SH-SY5Y (cell line): ENCODE results near the gene COPZ1.

Source experiments
- GATA2 ChIP-seq: IDR thresholded peaks from 2 replicates; pipeline ENCODE4 v1.6.1; 2011; ENCODE audit warnings: mild to moderate bottlenecking, low read depth, low read length
- GATA3 ChIP-seq: IDR thresholded peaks from 2 replicates; pipeline ENCODE4 v1.6.1; 2011; ENCODE audit warnings: low read depth, mild to moderate bottlenecking, low read length, moderate library complexity

GRCh38 chr12:54303640-54304039 lies 21.3 kb upstream of the COPZ1 start:
- TF ChIP-seq GATA3: no peak
- no peak for TF ChIP-seq GATA2
